DMS 273 treated with DMSO at 0.1 percent for 48 hours (cell line): Measurements from ENCODE around the gene FNDC3A.
"Not testable (repeated sequence)": the region's sequence is repeated elsewhere in the genome, so short reads cannot be mapped to it uniquely, and the experiment has no call there.

Source experiments
- DNase-seq: peaks from one replicate; lab custom pipeline; 2025; lab: John Stamatoyannopoulos, UW

The FNDC3A gene

GRCh38 chr13:49086722-49087121 lies 111.0 kb downstream of the FNDC3A start:
- no peak for DNase-seq

- DNase-seq, result no peak
These were observed 117.7 kb downstream of the FNDC3A start for GRCh38 chr13:49093376-49093775.

GRCh38 chr13:49097374-49097773 lies 121.7 kb downstream of the FNDC3A start:
- no peak for DNase-seq

GRCh38 chr13:49098198-49098597 lies 122.5 kb downstream of the FNDC3A start:
- no peak for DNase-seq

- DNase-seq, result no peak
These were observed 123.2 kb downstream of the FNDC3A start for GRCh38 chr13:49098771-49099512.

GRCh38 chr13:49099513-49099877 lies 123.8 kb downstream of the FNDC3A start:
- no peak for DNase-seq

GRCh38 chr13:49100637-49101570 lies 125.2 kb downstream of the FNDC3A start:
- no peak for DNase-seq

- DNase-seq, result no peak
These were observed 132.5 kb downstream of the FNDC3A start for GRCh38 chr13:49108196-49108595.

- DNase-seq, result peak; percentile 33
These were observed 134.6 kb downstream of the FNDC3A start for GRCh38 chr13:49110122-49110912.

- DNase-seq, result no peak
These were observed 135.1 kb downstream of the FNDC3A start for GRCh38 chr13:49110913-49111170.

GRCh38 chr13:49112782-49113525 lies 137.2 kb downstream of the FNDC3A start:
- no peak for DNase-seq

- no peak for DNase-seq
These were observed 138.0 kb downstream of the FNDC3A start for GRCh38 chr13:49113526-49114286.

- no peak for DNase-seq
These were observed 141.2 kb downstream of the FNDC3A start for GRCh38 chr13:49116873-49117272.

GRCh38 chr13:49118455-49118854 lies 142.7 kb downstream of the FNDC3A start:
- DNase-seq, result not testable (repeated sequence)

GRCh38 chr13:49124693-49125304 lies 149.1 kb downstream of the FNDC3A start:
- no peak for DNase-seq

- no peak for DNase-seq
These were observed 150.3 kb downstream of the FNDC3A start for GRCh38 chr13:49125964-49126524.

GRCh38 chr13:49132479-49133002 lies 156.8 kb downstream of the FNDC3A start:
- no peak for DNase-seq

GRCh38 chr13:49134305-49134704 lies 158.6 kb downstream of the FNDC3A start:
- DNase-seq, result no peak

GRCh38 chr13:49137138-49137643 lies 161.5 kb downstream of the FNDC3A start:
- not testable (repeated sequence) for DNase-seq
